Frontal cortex (tissue), 1 donor: ENCODE results near the gene KMT5C. TPM values are rescaled to one million over a fixed set of nuclear protein-coding genes. Genes with fewer than 3 reads are reported as not detected.

Experiments
- total RNA-seq: library from RNA; depleted of rRNA; stranded (reverse); fragments of >200 nt; gene quantifications from one replicate; pipeline ENCODE4 v1.2.3, GENCODE V29; 2014

KMT5C gene
- total RNA-seq, 1 donor from 2014 or later, result 5.7 TPM

Other genes with a start within 250 kb of the KMT5C start
- 16.7 TPM for gene PPP1R12C, start 222.2 kb upstream of the KMT5C start, total RNA-seq
- 2.4 TPM for gene TNNT1, start 190.7 kb upstream of the KMT5C start, total RNA-seq
- gene TNNI3, start 182.1 kb upstream of the KMT5C start, total RNA-seq, result 0.41 TPM
- gene DNAAF3, start 173.3 kb upstream of the KMT5C start, total RNA-seq, result not detected
- 33.0 TPM for gene SYT5, start 159.6 kb upstream of the KMT5C start, total RNA-seq
- 0.41 TPM for gene PTPRH, start 130.4 kb upstream of the KMT5C start, total RNA-seq
- gene TMEM86B, start 111.1 kb upstream of the KMT5C start, total RNA-seq, result 0.82 TPM
- gene PPP6R1, start 80.9 kb upstream of the KMT5C start, total RNA-seq, result 11.0 TPM
- gene HSPBP1, start 59.8 kb upstream of the KMT5C start, total RNA-seq, result 28.9 TPM
- gene BRSK1, start 55.9 kb upstream of the KMT5C start, total RNA-seq, result 81.1 TPM
- gene TMEM150B, start 14.5 kb upstream of the KMT5C start, total RNA-seq, result not detected
- under 0.01 TPM for gene COX6B2, start 14.8 kb downstream of the KMT5C start, total RNA-seq
- gene GARIN5B, start 23.4 kb downstream of the KMT5C start, total RNA-seq, result not detected
- 0.41 TPM for gene IL11, start 30.6 kb downstream of the KMT5C start, total RNA-seq
- not detected for gene TMEM190, start 37.0 kb downstream of the KMT5C start, total RNA-seq
- gene TMEM238, start 44.4 kb downstream of the KMT5C start, total RNA-seq, result 0.41 TPM
- gene RPL28, start 46.1 kb downstream of the KMT5C start, total RNA-seq, result 112 TPM
- 28.9 TPM for gene UBE2S, start 67.9 kb downstream of the KMT5C start, total RNA-seq
- 4.5 TPM for gene SHISA7, start 103.4 kb downstream of the KMT5C start, total RNA-seq
- gene ISOC2, start 121.8 kb downstream of the KMT5C start, total RNA-seq, result 12.2 TPM
- not detected for gene C19orf85, start 124.9 kb downstream of the KMT5C start, total RNA-seq
- 0.41 TPM for gene ZNF628, start 136.7 kb downstream of the KMT5C start, total RNA-seq
- 18.8 TPM for gene NAT14, start 145.3 kb downstream of the KMT5C start, total RNA-seq
- gene SSC5D, start 148.6 kb downstream of the KMT5C start, total RNA-seq, result under 0.01 TPM
- 0.41 TPM for gene SBK2, start 197.3 kb downstream of the KMT5C start, total RNA-seq
- gene SBK3, start 205.7 kb downstream of the KMT5C start, total RNA-seq, result not detected
- 3.7 TPM for gene ZNF579, start 241.0 kb downstream of the KMT5C start, total RNA-seq